HG03432 (cell line): Measurements from ENCODE around the gene PMF1.

ENCODE experiments used
- ATAC-seq: cut with Tn5 transposase; IDR thresholded peaks from one replicate; pipeline ENCODE4 v1.9.1; 2021; ENCODE audit warnings: mild to moderate bottlenecking, moderate library complexity; ENCODE audit not compliant: unreplicated experiment

PMF1 gene

GRCh38 chr1:156233426-156234127, 20.8 kb downstream of the PMF1 start:
- ATAC-seq: no peak

DNA sequence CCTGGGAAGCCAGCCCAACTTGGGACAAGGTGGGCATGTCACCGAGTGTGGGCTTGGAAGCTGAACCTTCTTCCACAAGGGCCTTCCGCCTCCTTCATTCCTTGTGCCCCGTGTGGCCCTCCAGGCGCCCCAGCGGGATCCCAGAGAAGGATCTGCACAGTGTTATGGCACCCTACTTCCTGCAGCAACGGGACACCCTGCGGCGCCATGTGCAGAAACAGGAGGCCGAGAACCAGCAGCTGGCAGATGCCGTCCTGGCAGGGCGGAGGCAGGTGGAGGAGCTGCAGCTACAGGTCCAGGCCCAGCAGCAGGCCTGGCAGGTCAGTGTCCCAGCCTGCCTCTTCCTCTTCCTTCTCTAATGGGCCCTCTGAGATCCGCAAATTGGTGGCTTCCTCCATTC, 23.4 kb downstream of the PMF1 start:
- no peak for ATAC-seq

- no peak for ATAC-seq
These were observed 25.4 kb downstream of the PMF1 start for GRCh38 chr1:156238248-156238647.

DNA sequence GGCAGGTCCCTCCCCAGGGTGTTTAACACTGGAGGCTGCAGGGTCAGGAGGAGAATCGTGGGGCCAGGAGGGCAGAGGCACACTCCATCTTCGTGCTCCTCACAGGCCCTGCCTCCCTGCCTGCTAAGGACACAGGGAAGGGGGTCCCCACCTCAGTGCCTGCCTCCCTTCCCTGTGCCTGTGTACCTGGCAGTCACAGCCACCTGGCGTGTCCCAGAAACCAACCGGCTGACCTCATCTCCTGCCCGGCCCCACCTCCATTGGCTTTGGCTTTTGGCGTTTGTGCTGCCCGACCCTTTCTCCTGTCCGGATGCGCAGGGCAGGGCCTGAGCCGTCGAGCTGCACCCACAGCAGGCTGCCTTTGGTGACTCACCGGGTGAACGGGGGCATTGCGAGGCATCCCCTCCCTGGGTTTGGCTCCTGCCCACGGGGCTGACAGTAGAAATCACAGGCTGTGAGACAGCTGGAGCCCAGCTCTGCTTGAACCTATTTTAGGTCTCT, 28.6 kb downstream of the PMF1 start:
- ATAC-seq: no peak

DNA sequence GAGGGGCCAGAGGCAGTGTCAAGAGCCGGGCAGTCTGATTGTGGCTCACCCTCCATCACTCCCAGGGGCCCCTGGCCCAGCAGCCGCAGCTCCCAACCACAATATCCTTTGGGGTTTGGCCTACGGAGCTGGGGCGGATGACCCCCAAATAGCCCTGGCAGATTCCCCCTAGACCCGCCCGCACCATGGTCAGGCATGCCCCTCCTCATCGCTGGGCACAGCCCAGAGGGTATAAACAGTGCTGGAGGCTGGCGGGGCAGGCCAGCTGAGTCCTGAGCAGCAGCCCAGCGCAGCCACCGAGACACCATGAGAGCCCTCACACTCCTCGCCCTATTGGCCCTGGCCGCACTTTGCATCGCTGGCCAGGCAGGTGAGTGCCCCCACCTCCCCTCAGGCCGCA, 29.1 kb downstream of the PMF1 start, which contains the start of gene BGLAP:
TSS of gene BGLAP (plus strand) at position 259 of the 400 bp plus-strand sequence. CDS start at position 307, 48 bp downstream.
- ATAC-seq: no peak

- ATAC-seq: no peak
These were observed 29.9 kb downstream of the PMF1 start for GRCh38 chr1:156242738-156243137.

DNA sequence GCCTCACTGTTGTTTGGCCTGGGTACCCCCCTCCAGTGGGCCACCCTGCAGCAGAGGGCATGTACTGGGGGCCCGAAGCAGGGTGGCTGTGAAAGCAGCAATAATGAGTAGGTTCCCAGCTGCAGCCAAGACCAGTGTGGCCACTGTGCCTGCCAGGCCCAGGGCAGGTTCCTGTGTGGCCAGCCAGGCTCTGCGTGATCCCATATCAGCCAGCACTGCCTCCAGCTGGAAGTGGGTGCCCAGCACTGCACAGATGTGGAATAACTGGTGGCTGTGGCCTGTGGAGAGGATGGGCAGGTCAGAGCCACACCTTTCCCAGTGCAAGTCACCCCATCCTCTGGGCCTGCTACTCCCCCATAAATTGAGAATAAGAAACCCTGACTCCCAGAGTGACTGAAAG, 31.3 kb downstream of the PMF1 start:
- ATAC-seq: no peak

DNA sequence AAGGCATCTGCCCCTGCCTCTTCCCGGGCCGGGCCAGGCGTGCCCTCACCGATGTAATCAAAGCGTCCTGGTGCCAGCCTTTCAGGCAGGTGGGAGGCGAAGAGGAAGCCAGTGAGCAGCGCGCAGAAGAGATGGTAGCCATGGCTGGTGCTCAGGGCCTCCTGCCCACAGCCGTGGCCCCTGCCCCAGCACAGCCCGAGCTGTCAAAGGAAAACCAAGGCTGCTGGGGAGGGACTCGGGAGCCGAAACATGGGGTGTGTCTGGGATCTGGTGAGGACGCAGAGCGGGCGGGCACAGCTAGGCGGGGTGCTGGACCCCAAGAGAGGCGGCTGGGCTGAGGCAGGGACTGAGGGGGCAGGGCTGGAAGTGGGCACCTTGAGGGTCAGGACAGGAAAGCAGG, 31.9 kb downstream of the PMF1 start:
- ATAC-seq: no peak

DNA sequence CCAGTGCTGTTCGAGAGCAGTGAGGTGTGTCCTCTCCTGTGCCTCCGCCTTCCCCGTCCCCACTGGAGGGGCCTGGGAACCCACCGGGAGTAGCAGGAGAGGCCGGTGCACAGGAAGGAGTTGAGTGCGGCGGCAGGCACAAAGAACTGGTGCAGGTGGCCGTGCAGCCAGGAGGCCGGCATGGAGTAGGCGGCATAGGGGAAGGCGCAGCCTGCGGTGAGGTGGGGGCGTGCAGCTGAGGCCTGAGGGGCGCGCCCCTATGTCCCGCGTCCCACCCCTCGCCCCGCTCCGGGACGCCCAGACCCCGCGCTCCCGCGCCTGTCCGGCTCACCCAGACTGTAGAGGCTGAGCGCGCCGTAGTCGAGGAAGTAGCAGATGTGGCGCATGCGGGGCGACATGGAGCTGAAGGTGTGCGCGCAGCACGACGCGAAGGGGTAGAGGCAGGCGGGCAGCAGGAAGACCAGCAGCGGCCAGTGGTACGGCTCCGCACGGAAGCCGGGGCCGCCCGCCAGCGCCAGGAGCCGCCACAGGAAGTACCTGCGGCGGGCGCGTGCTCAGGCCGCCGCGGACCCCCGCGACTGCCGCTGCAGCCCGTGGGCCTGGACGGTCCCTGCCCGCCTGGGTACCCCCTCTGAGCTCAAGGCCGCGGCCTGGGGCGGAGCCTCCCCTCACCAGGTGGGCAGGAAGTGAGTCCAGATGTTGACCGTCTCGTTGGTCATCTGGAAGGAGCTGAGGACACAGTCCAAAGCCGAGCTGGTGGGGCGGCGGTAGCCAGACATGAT, 32.8 kb downstream of the PMF1 start:
- no peak for ATAC-seq

- no peak for ATAC-seq
These were observed 33.5 kb downstream of the PMF1 start for GRCh38 chr1:156246241-156246780.

- ATAC-seq: no peak
These were observed 34.1 kb downstream of the PMF1 start for GRCh38 chr1:156246781-156247459.

DNA sequence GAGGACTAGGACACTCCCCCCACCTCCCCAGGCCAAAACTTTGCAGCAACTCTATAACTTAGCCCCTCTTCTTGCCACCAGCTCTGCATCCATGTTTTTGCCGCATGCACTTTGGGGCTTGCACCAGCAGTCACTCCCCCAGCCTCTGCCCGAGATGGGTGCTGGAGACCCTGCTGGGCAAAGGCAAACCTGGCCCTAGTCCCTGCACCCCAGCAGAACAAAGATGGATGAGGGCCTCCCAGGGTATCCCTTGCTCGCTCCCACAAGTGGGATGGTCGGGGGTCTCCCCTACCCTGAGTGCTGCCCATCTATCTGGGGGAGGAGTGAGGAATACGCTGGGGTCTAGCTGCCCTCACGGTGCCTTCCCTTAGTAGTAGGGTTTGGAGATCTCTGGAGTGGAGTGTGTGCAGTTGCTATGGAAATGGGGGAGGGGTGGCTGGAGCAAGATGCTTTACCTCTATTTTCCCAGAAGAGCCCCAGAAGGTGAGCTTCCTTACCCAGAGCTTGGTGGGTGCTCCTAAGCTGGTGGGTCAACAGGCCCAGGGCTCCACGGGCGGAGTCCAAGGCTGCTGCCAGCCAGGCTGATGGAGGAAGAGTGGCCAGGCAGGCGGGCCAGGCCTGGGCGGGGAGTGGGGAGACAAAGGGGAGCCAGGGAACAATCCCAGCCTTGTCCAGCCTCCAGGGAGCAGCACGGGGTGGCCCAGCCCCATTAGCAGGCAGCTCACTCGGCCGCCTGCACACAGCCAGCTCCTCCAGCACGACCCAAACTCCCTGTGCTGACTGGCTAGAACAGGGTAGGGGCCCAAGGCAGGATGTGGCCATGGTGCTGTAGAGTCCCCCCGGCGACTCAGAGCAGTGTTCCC, 34.9 kb downstream of the PMF1 start, which contains the start of gene PAQR6:
TSS of gene PAQR6 (minus strand) at position 597 of the 863 bp plus-strand sequence. CDS start 1,325 bp downstream, outside the sequence.
- no peak for ATAC-seq

DNA sequence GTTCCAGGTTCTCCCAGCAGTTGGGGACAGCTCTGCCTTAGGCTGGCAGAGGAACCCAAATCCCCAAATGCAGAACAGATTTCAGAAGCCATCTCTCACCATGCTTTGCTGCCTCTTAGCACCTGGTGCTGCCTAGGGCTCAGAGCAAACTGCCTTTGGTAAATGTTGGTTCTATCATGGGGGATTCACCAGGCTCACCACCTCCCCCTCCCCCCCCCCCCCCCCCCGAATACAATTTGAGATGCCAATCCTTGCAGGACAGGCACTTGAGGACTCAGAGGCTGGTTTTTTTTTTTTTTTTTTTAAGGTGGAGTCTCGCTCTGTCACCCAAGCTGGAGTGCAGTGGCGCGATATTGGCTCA, 35.5 kb downstream of the PMF1 start:
- no peak for ATAC-seq

DNA sequence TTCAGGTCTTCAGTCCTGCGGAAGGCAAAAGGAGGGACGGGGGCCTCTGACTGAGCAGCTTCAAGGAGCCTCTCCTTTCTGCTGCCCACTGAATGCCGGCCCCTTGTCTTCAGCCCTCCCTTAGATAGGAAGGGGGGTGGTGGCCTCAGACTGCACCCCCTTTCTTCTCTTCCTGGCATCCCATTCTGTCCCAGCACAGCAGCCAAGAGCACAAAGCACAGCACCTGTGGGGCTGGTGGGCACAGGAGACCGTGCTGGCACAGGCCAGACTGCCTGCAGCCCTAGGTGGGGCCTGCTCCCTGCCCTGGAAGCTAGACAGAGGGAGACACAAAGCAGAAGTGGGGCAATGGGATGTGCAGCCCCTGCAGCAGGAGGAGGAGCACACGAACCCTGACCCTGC, 36.8 kb downstream of the PMF1 start:
- no peak for ATAC-seq

DNA sequence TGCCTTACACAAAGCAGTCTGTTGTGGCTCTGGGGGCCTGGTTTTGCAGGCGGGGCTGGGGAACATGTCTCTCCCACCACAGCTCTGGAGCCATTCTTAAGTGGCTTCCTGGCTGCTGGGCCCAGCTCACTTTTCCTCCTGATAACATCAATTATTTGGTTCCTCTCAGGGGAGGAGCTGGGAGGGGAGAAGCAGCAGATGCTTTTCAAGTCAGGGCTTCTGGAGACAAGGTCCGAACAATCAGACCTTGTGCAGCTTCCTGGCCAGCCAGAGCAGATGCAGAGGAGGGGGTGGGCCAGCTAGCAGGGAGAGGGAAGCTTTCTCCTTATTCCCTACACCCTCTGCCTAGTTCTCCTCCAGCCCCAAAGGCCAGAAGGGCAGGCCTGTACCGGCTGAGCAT, 38.7 kb downstream of the PMF1 start:
- ATAC-seq: no peak

DNA sequence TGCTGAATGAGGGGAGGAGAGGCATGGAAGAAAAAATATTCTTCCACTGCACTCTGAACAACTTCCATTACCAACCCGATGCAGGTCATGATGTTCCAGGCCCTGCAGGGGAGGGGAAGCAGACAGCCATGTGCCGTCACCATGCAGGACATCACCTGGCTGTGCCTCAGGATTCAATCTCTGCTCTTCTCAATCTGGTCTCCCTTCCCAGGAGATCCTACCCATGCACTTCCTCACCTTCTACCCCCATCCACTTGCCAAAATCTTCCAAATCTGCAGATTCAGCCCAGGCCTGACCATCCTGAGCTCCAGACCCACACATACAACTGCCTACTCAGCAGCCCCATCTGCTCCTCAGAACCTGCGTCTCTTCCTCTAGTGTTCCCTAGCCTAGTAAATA, 40.8 kb downstream of the PMF1 start:
- ATAC-seq: no peak

DNA sequence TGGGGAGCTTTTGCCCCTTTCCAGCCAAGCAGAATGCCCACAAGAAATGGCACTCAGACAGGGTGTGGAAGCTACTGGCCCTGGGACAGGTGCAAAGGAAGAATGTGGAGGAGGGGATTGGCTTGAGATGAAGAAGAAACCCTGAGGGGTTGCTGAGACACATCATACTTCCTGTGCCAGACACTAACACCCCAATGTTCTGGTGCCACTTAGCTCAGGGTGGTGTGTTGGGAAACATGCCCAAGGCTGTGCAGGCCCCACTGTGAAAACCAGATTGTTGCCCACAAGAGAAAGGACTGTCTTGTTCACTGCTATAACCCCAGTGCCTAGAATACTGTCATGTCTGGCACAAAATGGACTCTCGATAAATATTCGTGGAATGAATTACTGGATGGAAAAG, 44.9 kb downstream of the PMF1 start:
- no peak for ATAC-seq

DNA sequence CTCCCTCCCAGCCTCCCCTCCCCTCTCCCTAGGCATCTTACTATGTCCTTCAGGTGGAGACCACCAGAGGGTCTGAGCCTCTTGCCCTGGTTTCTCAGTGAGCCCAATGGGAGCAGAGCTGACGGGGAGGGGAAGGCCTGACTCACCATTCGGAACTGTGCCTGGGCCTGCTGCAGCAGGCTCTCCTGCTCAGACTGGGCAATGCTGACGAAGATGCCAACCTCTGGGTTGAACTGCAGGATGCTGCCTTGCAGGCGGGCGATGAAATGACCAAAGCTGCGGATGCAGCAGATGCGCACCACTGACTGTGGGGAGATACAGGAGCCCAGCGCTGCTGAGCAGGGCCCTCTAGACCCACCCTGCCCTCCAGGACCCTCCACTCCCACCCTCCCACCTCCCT, 46.1 kb downstream of the PMF1 start:
- no peak for ATAC-seq

- ATAC-seq: no peak
These were observed 47.0 kb downstream of the PMF1 start for GRCh38 chr1:156259805-156260204.

DNA sequence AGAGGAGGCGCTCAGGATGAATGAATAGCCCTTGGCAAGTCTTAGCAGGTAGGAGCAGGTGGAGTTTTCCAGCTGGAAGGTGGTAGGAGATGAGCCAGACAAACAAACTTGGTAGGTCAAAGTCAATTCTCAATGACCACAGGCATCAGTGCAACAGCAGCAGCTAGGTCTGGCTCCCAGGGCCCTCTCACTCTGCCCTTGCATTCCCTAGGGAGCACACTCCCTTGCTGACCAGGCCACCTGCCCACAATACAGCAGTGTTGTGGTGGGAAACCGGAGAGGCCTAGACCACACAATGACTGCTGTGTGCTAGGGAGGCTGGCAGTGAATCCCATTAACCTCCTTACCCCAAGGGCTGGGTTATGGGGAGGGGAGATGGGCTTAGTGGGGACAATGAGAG, 48.1 kb downstream of the PMF1 start:
- no peak for ATAC-seq
